SK-N-SH (cell line): ENCODE data around the gene GYG1. TPM values are rescaled to one million over a fixed set of nuclear protein-coding genes. Genes with fewer than 3 reads are reported as not detected.

Source experiments
- CTCF ChIA-PET: fragments of 300-600, 350-600 bp; formaldehyde crosslinking; extraction: SDS; loops from one replicate; lab custom pipeline; 2021; lab: Yijun Ruan, JAX
- POLR2A ChIA-PET: fragments of 350-600 bp; sonication (Branson Sonifier 250); formaldehyde crosslinking; extraction: SDS; loops from one replicate; lab custom pipeline; 2020; ENCODE audit warnings: antibody characterized with exemption, inconsistent platforms; lab: Yijun Ruan, JAX
- DNase-seq: peaks from one replicate; pipeline ENCODE4 v3.0.0; 2012
- H2AFZ ChIP-seq: fragments of 200-600 bp; sonication (generic); 2 replicates; pipeline ENCODE4 v1.8.1; 2016; ENCODE audit warnings: antibody characterized with exemption, mild to moderate bottlenecking, low read depth
- H3F3A ChIP-seq: fragments of 200-600 bp; sonication (generic); replicated peaks from 2 replicates; pipeline ENCODE3; 2016; ENCODE audit warnings: antibody characterized with exemption, mild to moderate bottlenecking; ENCODE audit not compliant: insufficient read depth
- H3K27ac ChIP-seq, 2 experiments: fragments of 200-500 bp in 1 of 2; fragments of 200-600 bp in 1 of 2; sonication (Bioruptor generic) in 1 of 2; sonication (generic), shearing (Covaris generic) in 1 of 2; 2 replicates each; pipeline versions ENCODE4 v1.5.1 to v1.6.1; 2014 to 2016; ENCODE audit warnings: low read depth in 2 of 2, inconsistent platforms in 1 of 2, low read length in 1 of 2, mild to moderate bottlenecking in 1 of 2, mixed read lengths in 1 of 2
- H3K27me3 ChIP-seq: fragments of 200-600 bp; sonication (generic), shearing (Covaris generic); 2 replicates; pipeline ENCODE4 v1.6.1; 2016; ENCODE audit warnings: mixed run types; ENCODE audit not compliant: insufficient read depth
- H3K36me3 ChIP-seq, 2 experiments: fragments of 200-500 bp in 1 of 2; fragments of 200-600 bp in 1 of 2; sonication (Bioruptor generic) in 1 of 2; sonication (generic) in 1 of 2; replicated peaks in 1 of 2; 2 replicates each; pipeline versions ENCODE3 to v1.5.1; 2014 to 2016; ENCODE audit warnings: low read length in 1 of 2, mild to moderate bottlenecking in 1 of 2; ENCODE audit not compliant: insufficient read depth in 2 of 2, control insufficient read depth in 1 of 2
- H3K4me1 ChIP-seq, 2 experiments: fragments of 200-500 bp in 1 of 2; fragments of 200-600 bp in 1 of 2; sonication (Bioruptor generic) in 1 of 2; sonication (generic), shearing (Covaris generic) in 1 of 2; 2 replicates each; pipeline versions ENCODE4 v1.5.1 to v1.6.1; 2014 to 2016; ENCODE audit warnings: low read depth in 1 of 2, low read length in 1 of 2, mixed run types in 1 of 2; ENCODE audit not compliant: insufficient read depth in 2 of 2, control insufficient read depth in 1 of 2
- H3K4me2 ChIP-seq: fragments of 200-600 bp; sonication (generic), shearing (Covaris generic); 2 replicates; pipeline ENCODE4 v1.6.1; 2017; ENCODE audit warnings: mixed run types
- H3K4me3 ChIP-seq, 2 experiments: fragments of 200-500 bp in 1 of 2; fragments of 200-600 bp in 1 of 2; sonication (Bioruptor generic) in 1 of 2; sonication (generic), shearing (Covaris generic) in 1 of 2; 2 replicates each; pipeline versions ENCODE4 v1.5.1 to v1.8.1; 2014 to 2016; ENCODE audit warnings: low read depth in 2 of 2, inconsistent platforms in 1 of 2, low read length in 1 of 2, mild to moderate bottlenecking in 1 of 2, mixed read lengths in 1 of 2, moderate library complexity in 1 of 2
- H3K79me2 ChIP-seq: fragments of 200-600 bp; sonication (generic); 2 replicates; pipeline ENCODE4 v1.8.1; 2017; ENCODE audit warnings: mild to moderate bottlenecking; ENCODE audit not compliant: insufficient read depth
- H3K9ac ChIP-seq: fragments of 200-600 bp; sonication (generic); 2 replicates; pipeline ENCODE4 v1.6.1; 2017; ENCODE audit warnings: mixed run types
- H3K9me2 ChIP-seq: fragments of 200-600 bp; sonication (generic); 2 replicates; pipeline ENCODE4 v1.6.1; 2017; ENCODE audit warnings: mixed run types
- H3K9me3 ChIP-seq: fragments of 200-600 bp; sonication (generic); 2 replicates; pipeline ENCODE4 v1.6.1; 2017; ENCODE audit warnings: mixed run types, mild to moderate bottlenecking, moderate library complexity
- H4K20me1 ChIP-seq: fragments of 200-600 bp; sonication (generic); 2 replicates; pipeline ENCODE4 v1.6.1; 2017; ENCODE audit warnings: mild to moderate bottlenecking, mixed run types; ENCODE audit not compliant: insufficient read depth
- CHD2 ChIP-seq: fragments of 150-350 bp; IDR thresholded peaks from 2 replicates; pipeline ENCODE4 v1.6.1; 2018; ENCODE audit warnings: low read length; ENCODE audit not compliant: partially characterized antibody
- EZH2phosphoT487 ChIP-seq: fragments of 200-600 bp; sonication (generic); IDR thresholded peaks from 2 replicates; pipeline ENCODE4 v1.6.1; 2017; ENCODE audit warnings: low read depth, mixed run types, mild to moderate bottlenecking, antibody characterized with exemption, moderate library complexity, borderline replicate concordance
- FOXM1 ChIP-seq: IDR thresholded peaks from 2 replicates; pipeline ENCODE4 v1.4.0; 2012; ENCODE audit warnings: low read depth, mild to moderate bottlenecking
- GABPA ChIP-seq: IDR thresholded peaks from 2 replicates; pipeline ENCODE4 v1.4.0; 2012; ENCODE audit warnings: low read depth, mild to moderate bottlenecking
- JUND ChIP-seq: IDR thresholded peaks from 2 replicates; pipeline ENCODE4 v1.4.0; 2012
- MEF2A ChIP-seq: IDR thresholded peaks from 2 replicates; pipeline ENCODE4 v1.4.0; 2012; ENCODE audit warnings: low read depth, borderline replicate concordance
- MXI1 ChIP-seq: IDR thresholded peaks from 2 replicates; pipeline ENCODE4 v1.6.1; 2012; ENCODE audit warnings: mild to moderate bottlenecking, low read depth, low read length, improper control_type of control experiment
- NFIC ChIP-seq: IDR thresholded peaks from 2 replicates; pipeline ENCODE4 v1.4.0; 2012; ENCODE audit warnings: borderline replicate concordance
- POLR2AphosphoS5 ChIP-seq: IDR thresholded peaks from 2 replicates; pipeline ENCODE4 v1.6.1; 2012; ENCODE audit warnings: low read depth, low read length
- REST ChIP-seq: IDR thresholded peaks from 2 replicates; pipeline ENCODE4 v1.6.1; 2012; ENCODE audit warnings: mild to moderate bottlenecking, low read depth, low read length, moderate library complexity
- RXRA ChIP-seq: IDR thresholded peaks from 2 replicates; pipeline ENCODE4 v1.4.0; 2012; ENCODE audit warnings: low read depth, mild to moderate bottlenecking, borderline replicate concordance
- USF1 ChIP-seq: IDR thresholded peaks from 2 replicates; pipeline ENCODE4 v1.4.0; 2012; ENCODE audit warnings: low read depth, borderline replicate concordance
- WGBS: methylation state at CpG from one replicate; pipeline ENCODE4 v1.1.6; 2017; ENCODE audit warnings: low lambda C conversion rate; 5-methylcytosine and 5-hydroxymethylcytosine counted together
- polyA plus RNA-seq, 3 experiments: library from polyadenylated mRNA; depleted of rRNA; stranded (reverse); fragments of >200 nt; gene quantifications; 2 replicates each; pipeline ENCODE4 v1.2.3, GENCODE V29; 2012
- TF ChIP-seq, protein P1 (sequence below): fragments of 200-600 bp; sonication (generic); IDR thresholded peaks from 2 replicates; pipeline ENCODE4 v1.6.1; 2017; ENCODE audit warnings: antibody characterized with exemption, mild to moderate bottlenecking, moderate library complexity
- TF ChIP-seq, protein P2 (sequence below): IDR thresholded peaks from 2 replicates; pipeline ENCODE4; 2012

GYG1 gene
- polyA plus RNA-seq, 1 of the 3 experiments (the other 2 are of a cell fraction) = 16.8 TPM

DNA sequence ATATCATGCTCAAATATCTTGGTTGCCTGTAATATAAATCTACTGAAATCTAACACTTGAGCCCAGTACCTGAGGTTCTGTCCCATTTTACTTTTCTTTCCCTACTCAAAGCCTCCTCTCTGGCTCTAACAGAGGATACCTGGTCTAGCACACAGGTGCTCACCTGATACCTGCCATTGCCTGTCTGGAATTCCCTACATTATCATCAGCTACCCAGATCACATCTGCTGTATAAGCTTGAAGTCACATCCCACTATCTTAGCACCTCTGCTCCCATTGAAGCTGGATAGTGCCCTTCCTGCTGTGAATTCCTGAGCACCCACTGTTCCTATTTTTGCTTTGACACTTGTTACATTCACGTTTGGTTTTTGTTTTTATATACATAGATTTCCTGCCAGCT, 30.5 kb downstream of the GYG1 start (continued):
- TF ChIP-seq, protein P1, sequence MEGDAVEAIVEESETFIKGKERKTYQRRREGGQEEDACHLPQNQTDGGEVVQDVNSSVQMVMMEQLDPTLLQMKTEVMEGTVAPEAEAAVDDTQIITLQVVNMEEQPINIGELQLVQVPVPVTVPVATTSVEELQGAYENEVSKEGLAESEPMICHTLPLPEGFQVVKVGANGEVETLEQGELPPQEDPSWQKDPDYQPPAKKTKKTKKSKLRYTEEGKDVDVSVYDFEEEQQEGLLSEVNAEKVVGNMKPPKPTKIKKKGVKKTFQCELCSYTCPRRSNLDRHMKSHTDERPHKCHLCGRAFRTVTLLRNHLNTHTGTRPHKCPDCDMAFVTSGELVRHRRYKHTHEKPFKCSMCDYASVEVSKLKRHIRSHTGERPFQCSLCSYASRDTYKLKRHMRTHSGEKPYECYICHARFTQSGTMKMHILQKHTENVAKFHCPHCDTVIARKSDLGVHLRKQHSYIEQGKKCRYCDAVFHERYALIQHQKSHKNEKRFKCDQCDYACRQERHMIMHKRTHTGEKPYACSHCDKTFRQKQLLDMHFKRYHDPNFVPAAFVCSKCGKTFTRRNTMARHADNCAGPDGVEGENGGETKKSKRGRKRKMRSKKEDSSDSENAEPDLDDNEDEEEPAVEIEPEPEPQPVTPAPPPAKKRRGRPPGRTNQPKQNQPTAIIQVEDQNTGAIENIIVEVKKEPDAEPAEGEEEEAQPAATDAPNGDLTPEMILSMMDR = no peak

DNA sequence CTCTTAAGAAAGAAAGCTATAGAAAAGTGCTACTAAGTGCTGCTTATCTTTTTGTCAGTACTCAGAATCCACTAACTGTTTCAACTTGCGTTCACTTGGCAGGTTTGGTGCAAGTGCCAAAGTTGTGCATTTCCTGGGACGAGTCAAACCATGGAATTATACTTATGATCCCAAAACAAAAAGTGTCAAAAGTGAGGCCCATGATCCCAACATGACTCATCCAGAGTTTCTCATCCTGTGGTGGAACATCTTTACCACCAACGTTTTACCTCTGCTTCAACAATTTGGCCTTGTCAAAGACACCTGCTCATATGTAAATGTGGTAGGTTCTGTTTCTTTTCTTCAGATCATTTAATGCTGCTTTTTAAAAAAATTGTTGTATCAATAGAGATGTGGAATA, 32.6 kb downstream of the GYG1 start:
- Histone ChIP-seq H2AFZ (no peak overlapping the region), H3K4me3 (no peak overlapping the region), H3K4me2 (no peak overlapping the region), H3K27me3 (no peaks in the 10 kb centered on the region), H3K4me1 (peaks cover 0 to 20% of the 10 kb centered on the region in 2 experiments; a peak in 2 of 4 replicates), H3K9me2 (no peaks in the 10 kb centered on the region), H3F3A (peaks cover 9% of the 10 kb centered on the region), H3K9ac (no peak overlapping the region), H4K20me1 (no peaks in the 10 kb centered on the region), H3K36me3 (peaks cover 40 to 53% of the 10 kb centered on the region in 2 experiments), H3K27ac (no peak overlapping the region), H3K9me3 (peaks cover 8% of the 10 kb centered on the region; the same call in 1 of the 2 replicates), H3K79me2 (no peaks in the 10 kb centered on the region)
- WGBS = 82% methylated on average over 3 of the region's 3 CpGs
- no peak for TF ChIP-seq MXI1
- no peak for TF ChIP-seq REST
- no peak for TF ChIP-seq POLR2AphosphoS5
- no peak for TF ChIP-seq CHD2
- no peak for TF ChIP-seq FOXM1
- TF ChIP-seq RXRA = no peak
- TF ChIP-seq, protein P1 = no peak
- no peak for TF ChIP-seq GABPA
- no peak for TF ChIP-seq JUND
- no peak for TF ChIP-seq EZH2phosphoT487
- TF ChIP-seq USF1 = no peak
- TF ChIP-seq NFIC = no peak
- TF ChIP-seq, protein P2, sequence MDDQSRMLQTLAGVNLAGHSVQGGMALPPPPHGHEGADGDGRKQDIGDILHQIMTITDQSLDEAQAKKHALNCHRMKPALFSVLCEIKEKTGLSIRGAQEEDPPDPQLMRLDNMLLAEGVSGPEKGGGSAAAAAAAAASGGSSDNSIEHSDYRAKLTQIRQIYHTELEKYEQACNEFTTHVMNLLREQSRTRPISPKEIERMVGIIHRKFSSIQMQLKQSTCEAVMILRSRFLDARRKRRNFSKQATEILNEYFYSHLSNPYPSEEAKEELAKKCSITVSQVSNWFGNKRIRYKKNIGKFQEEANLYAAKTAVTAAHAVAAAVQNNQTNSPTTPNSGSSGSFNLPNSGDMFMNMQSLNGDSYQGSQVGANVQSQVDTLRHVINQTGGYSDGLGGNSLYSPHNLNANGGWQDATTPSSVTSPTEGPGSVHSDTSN = no peak
- no peak for TF ChIP-seq MEF2A
- POLR2A ChIA-PET = interaction anchor here (0.6 kb wide), 1 partner anchor 796 kb away, joined by 3 read pairs; no protein-coding TSS in a partner anchor
- DNase-seq = no peak
- CTCF ChIA-PET = no interaction called here
